Sigmoid colon (tissue), 4 donors: ENCODE results near the gene S1PR5.

ENCODE experiments used
- POLR2A ChIP-seq, 2 donors: fragments of 450-650 bp; IDR thresholded peaks; one replicate each; pipeline ENCODE4 v1.6.1; 2016; ENCODE audit warnings: antibody characterized with exemption in 2 of 2, mild to moderate bottlenecking in 2 of 2, moderate library complexity in 2 of 2
- POLR2AphosphoS5 ChIP-seq, 4 donors: sonication (generic); formaldehyde crosslinking; IDR thresholded peaks; one replicate each; pipeline ENCODE4 v1.6.1; 2017; ENCODE audit warnings: antibody characterized with exemption in 4 of 4
- TF ChIP-seq, protein P1 (sequence below), 4 experiments: fragments of 450-650 bp in 3 of 4; fragments of 200-600 bp in 1 of 4; IDR thresholded peaks; one replicate each; pipeline ENCODE4 v1.5.1; 2016 to 2019; ENCODE audit warnings: antibody characterized with exemption in 4 of 4, mild to moderate bottlenecking in 3 of 4, moderate library complexity in 2 of 4

GRCh38 chr19:10543420-10544241 lies 26.4 kb upstream of the S1PR5 start, which contains the start of gene ATG4D:
- TF ChIP-seq, protein P1, sequence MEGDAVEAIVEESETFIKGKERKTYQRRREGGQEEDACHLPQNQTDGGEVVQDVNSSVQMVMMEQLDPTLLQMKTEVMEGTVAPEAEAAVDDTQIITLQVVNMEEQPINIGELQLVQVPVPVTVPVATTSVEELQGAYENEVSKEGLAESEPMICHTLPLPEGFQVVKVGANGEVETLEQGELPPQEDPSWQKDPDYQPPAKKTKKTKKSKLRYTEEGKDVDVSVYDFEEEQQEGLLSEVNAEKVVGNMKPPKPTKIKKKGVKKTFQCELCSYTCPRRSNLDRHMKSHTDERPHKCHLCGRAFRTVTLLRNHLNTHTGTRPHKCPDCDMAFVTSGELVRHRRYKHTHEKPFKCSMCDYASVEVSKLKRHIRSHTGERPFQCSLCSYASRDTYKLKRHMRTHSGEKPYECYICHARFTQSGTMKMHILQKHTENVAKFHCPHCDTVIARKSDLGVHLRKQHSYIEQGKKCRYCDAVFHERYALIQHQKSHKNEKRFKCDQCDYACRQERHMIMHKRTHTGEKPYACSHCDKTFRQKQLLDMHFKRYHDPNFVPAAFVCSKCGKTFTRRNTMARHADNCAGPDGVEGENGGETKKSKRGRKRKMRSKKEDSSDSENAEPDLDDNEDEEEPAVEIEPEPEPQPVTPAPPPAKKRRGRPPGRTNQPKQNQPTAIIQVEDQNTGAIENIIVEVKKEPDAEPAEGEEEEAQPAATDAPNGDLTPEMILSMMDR (IDR thresholded peaks at IDR 0.05), result no peak
- peak; percentile 78 to 95 (median 90) for TF ChIP-seq POLR2AphosphoS5 (IDR thresholded peaks at IDR 0.05)
- peak; percentile 50 to 70 for TF ChIP-seq POLR2A (IDR thresholded peaks at IDR 0.05)
